NCI-H1092 (cell line): ENCODE measurements around the gene SPRR2B.
"Not testable (repeated sequence)": the region's sequence is repeated elsewhere in the genome, so short reads cannot be mapped to it uniquely, and the experiment has no call there.

Source experiments
- DNase-seq: peaks from one replicate; lab custom pipeline; 2025; lab: John Stamatoyannopoulos, UW

The SPRR2B gene

DNA sequence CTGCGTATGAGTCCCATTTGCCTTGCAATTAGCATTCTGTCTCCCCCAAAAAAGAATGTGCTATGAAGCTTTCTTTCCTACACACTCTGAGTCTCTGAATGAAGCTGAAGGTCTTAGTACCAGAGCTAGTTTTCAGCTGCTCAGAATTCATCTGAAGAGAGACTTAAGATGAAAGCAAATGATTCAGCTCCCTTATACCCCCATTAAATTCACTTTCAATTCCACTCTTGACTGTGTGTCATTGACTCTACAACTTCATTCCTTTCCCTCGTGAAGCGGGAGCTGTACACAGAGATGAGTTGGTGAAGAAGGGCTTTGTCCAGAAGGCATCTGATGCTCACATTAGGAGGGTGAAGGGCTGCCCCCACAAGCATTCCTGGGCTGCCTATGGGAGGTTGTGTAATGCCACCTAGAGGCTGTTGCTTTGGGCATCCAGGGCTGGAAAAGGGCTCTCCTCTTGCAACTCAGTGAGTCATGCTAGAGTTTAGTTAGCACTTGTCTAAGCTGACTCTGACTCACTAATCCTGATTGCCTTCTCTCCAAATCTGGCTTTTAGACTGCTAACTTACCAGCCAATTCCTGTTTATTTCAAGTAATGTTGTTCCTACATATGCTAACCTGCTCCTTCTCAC lies 38.6 kb downstream of the SPRR2B start:
- no peak for DNase-seq

GRCh38 chr1:153032073-153032472 lies 39.3 kb downstream of the SPRR2B start:
- no peak for DNase-seq

GRCh38 chr1:153030895-153031294 lies 40.5 kb downstream of the SPRR2B start, which contains the start of gene SPRR1B:
Gene SPRR1B (plus strand): TSS chr1:153031203. CDS start chr1:153032346, 1,143 bp downstream.
- DNase-seq, result no peak

DNA sequence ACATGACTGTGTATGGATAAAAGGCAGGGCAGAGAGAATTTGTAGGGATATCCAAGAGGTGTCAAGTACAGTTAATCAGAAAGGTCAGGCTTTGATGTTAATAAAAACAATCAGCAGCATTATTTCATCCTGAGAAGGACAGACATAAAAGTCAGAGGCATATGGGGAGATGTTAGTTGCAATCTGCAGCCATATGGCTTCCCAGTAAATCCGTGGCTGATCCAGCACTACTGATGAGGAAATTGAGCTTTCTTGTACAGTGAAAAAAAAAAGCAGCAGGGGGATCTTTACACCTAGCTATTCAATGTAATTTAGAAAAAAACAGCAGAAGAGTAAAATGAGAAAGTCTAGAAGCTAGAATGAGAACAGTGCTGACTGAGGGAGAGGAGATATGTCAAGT lies 42.6 kb downstream of the SPRR2B start:
- DNase-seq, result no peak

DNA sequence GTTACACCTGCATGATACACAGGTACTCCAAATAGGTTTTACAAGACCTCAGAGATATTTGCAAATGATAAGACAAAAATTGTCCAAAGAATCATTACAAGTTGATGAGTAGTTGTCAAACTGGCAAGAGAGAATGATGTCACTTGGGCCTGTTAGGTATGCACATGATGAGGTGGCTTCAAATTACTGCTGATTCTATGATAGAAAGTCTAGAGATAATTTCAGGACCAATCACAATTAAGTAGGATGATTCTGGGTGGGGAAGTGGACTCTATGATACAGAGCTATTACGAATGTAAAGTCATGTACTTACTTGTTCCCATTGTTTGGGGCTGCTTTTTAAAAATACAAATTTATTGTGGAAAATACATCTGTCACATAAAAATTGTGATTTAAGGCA lies 45.6 kb downstream of the SPRR2B start:
- no peak for DNase-seq

GRCh38 chr1:153024413-153024812 lies 47.0 kb downstream of the SPRR2B start:
- DNase-seq, result no peak

- DNase-seq, result no peak
These were observed 48.3 kb downstream of the SPRR2B start for GRCh38 chr1:153023109-153023508.

- DNase-seq, result not testable (repeated sequence)
These were observed 49.1 kb downstream of the SPRR2B start for GRCh38 chr1:153022340-153022739.

GRCh38 chr1:153021829-153022228 lies 49.6 kb downstream of the SPRR2B start:
- DNase-seq, result not testable (repeated sequence)
